HepG2 (cell line): ENCODE measurements around the gene MRPL38. TPM values are rescaled to one million over a fixed set of nuclear protein-coding genes. Genes with fewer than 3 reads are reported as not detected.

Experiments
- ATAC-seq: fragments of 200-7000 bp; cut with Tn5 transposase; 3 replicates; pipeline ENCODE4 v1.9.1; 2020; ENCODE audit warnings: mild to moderate bottlenecking, moderate library complexity
- BruUV-seq: library from RNA; stranded (reverse); fragments of 400-500 nt; replicated peaks from 2 replicates; lab custom pipeline; 2021; lab: Mats Ljungman, UMichigan
- CTCF ChIA-PET: fragments of 300-600 bp; formaldehyde crosslinking; extraction: SDS; loops from one replicate; lab custom pipeline; 2021; ENCODE audit warnings: low total read pairs, inconsistent platforms, low intra/inter-chr PET ratio; lab: Yijun Ruan, JAX
- POLR2A ChIA-PET: fragments of 350-600 bp; sonication (Branson Sonifier 250); formaldehyde crosslinking; loops from one replicate; lab custom pipeline; 2020; ENCODE audit warnings: antibody characterized with exemption, inconsistent platforms; lab: Yijun Ruan, JAX
- DNase-seq: peaks from one replicate; pipeline ENCODE4 v3.0.0-alpha.2; 2015; ENCODE audit warnings: low spot score
- FAIRE-seq: peaks from 3 replicates; lab custom pipeline; 2011; peaks lifted over from hg19 to GRCh38; lab: Jason Lieb, UNC
- H2AFZ ChIP-seq: one replicate; pipeline ENCODE4 v1.6.1; 2011; ENCODE audit warnings: low read length, inconsistent platforms
- H3K27ac ChIP-seq: fragments of 300-600 bp; 3 replicates; pipeline ENCODE4 v1.8.0; 2011; ENCODE audit warnings: mixed run types, mild to moderate bottlenecking, mixed read lengths, low read length, inconsistent platforms; ENCODE audit not compliant: insufficient read depth; ENCODE audit errors: extremely low read length
- H3K27me3 ChIP-seq, 2 experiments: fragments of 200-600 bp in 1 of 2; 2 replicates in 1 of 2; 3 replicates in 1 of 2; pipeline versions ENCODE4 v1.6.0 to v1.8.0; 2011; ENCODE audit warnings: low read length in 2 of 2, mild to moderate bottlenecking in 2 of 2, moderate library complexity in 2 of 2, inconsistent platforms in 1 of 2; ENCODE audit not compliant: insufficient read depth in 2 of 2, control insufficient read depth in 1 of 2
- H3K36me3 ChIP-seq, 2 experiments: fragments of 200-600 bp in 1 of 2; replicated peaks in 1 of 2; 2 replicates in 1 of 2; 3 replicates in 1 of 2; pipeline versions ENCODE4 v1.5.1 to v1.8.0; 2011; ENCODE audit warnings: low read length in 2 of 2, inconsistent platforms in 1 of 2; ENCODE audit not compliant: insufficient read depth in 2 of 2, control insufficient read depth in 1 of 2
- H3K4me1 ChIP-seq: 2 replicates; pipeline ENCODE4 v1.5.1; 2012; ENCODE audit warnings: low read length, inconsistent platforms; ENCODE audit not compliant: insufficient read depth
- H3K4me2 ChIP-seq: 2 replicates; pipeline ENCODE4 v1.6.0; 2011; ENCODE audit warnings: low read depth, low read length, inconsistent platforms
- H3K4me3 ChIP-seq, 3 experiments: fragments of 200-600 bp in 1 of 3; sonication (generic), shearing (Covaris generic) in 1 of 3; replicated peaks in 1 of 3; 2 replicates each; pipeline ENCODE4 v1.5.1; 2011 to 2016; ENCODE audit warnings: low read length in 3 of 3, inconsistent platforms in 2 of 3, low read depth in 2 of 3, mild to moderate bottlenecking in 2 of 3, control low read depth in 1 of 3, mixed read lengths in 1 of 3; ENCODE audit not compliant: insufficient read depth in 1 of 3
- H3K79me2 ChIP-seq: one replicate; pipeline ENCODE4 v1.6.1; 2011; ENCODE audit warnings: low read length, inconsistent platforms; ENCODE audit not compliant: insufficient read depth
- H3K9ac ChIP-seq: 2 replicates; pipeline ENCODE4 v1.6.0; 2011; ENCODE audit warnings: mild to moderate bottlenecking, low read depth, low read length, inconsistent platforms; ENCODE audit not compliant: insufficient read depth
- H3K9me3 ChIP-seq: 2 replicates; pipeline ENCODE4 v1.5.1; 2012; ENCODE audit warnings: mild to moderate bottlenecking, low read length
- H4K20me1 ChIP-seq: 2 replicates; pipeline ENCODE4 v1.6.0; 2011; ENCODE audit warnings: inconsistent platforms, mild to moderate bottlenecking, low read length, moderate library complexity; ENCODE audit not compliant: insufficient read depth
- EHMT2 ChIP-seq: fragments of 200-600 bp; sonication (generic); IDR thresholded peaks from 2 replicates; pipeline ENCODE4 v1.7.0; 2017; ENCODE audit warnings: antibody characterized with exemption, low read depth, low read length, borderline replicate concordance
- FOXM1 ChIP-seq: sonication (generic); formaldehyde crosslinking; IDR thresholded peaks from 2 replicates; pipeline ENCODE4 v1.5.0; 2020; ENCODE audit warnings: missing genetic modification reagents
- HIVEP1 ChIP-seq: sonication (generic); formaldehyde crosslinking; IDR thresholded peaks from 2 replicates; pipeline ENCODE4 v1.4.0; 2020; ENCODE audit warnings: mild to moderate bottlenecking, missing genetic modification reagents
- NCOA1 ChIP-seq: sonication (generic); formaldehyde crosslinking; IDR thresholded peaks from 2 replicates; pipeline ENCODE4 v1.9.0; 2021; ENCODE audit warnings: missing genetic modification reagents
- PPARG ChIP-seq: conservative IDR thresholded peaks from 2 replicates; pipeline ENCODE4 v1.6.1; 2016; ENCODE audit warnings: missing biosample characterization, missing genetic modification reagents
- SKI ChIP-seq: fragments of 450-650 bp; IDR thresholded peaks from one replicate; pipeline ENCODE4 v1.6.1; 2018; ENCODE audit warnings: mild to moderate bottlenecking; ENCODE audit not compliant: partially characterized antibody
- ZNF263 ChIP-seq: sonication (generic); formaldehyde crosslinking; IDR thresholded peaks from 2 replicates; pipeline ENCODE4 v1.4.0; 2020; ENCODE audit warnings: missing genetic modification reagents
- ZNF383 ChIP-seq: sonication (generic); formaldehyde crosslinking; IDR thresholded peaks from 2 replicates; pipeline ENCODE4 v1.4.0; 2020; ENCODE audit warnings: missing genetic modification reagents, mild to moderate bottlenecking, borderline replicate concordance
- WGBS: methylation state at CpG from one replicate; pipeline ENCODE4 v1.1.6; 2017; ENCODE audit warnings: low lambda C conversion rate; 5-methylcytosine and 5-hydroxymethylcytosine counted together
- in situ Hi-C: cut with HindIII; loops from 2 replicates; pipeline ENCODE4 v1.10.0; 2017; ENCODE audit warnings: low pct_unique_long_range_greater_than_20kb; ENCODE audit not compliant: extremely low pct_ligation_motif_present
- intact Hi-C: fragments of 100-400 bp; cut with micrococcal nuclease; formaldehyde crosslinking; loops from one replicate; pipeline ENCODE4 v1.10.0; 2022; ENCODE audit not compliant: unreplicated experiment
- polyA plus RNA-seq, 8 experiments: library from polyadenylated mRNA; depleted of rRNA in 3 of 8; stranded (reverse) in 7 of 8; unstranded in 1 of 8; fragments of >200 nt; fragmentation: Illumina TruSeq in 4 of 8; extraction: Trizol in 4 of 8; gene quantifications; 2 replicates each; pipeline versions ENCODE4 v1.2.1 to v1.2.3, GENCODE V29; 2011 to 2016; ENCODE audit warnings: low read depth in 4 of 8, missing spikeins in 1 of 8, mixed read lengths in 1 of 8; ENCODE audit not compliant: insufficient read depth in 1 of 8
- total RNA-seq, 5 experiments: library from RNA; depleted of rRNA; stranded (reverse); fragments of >200 nt; fragmentation: Illumina TruSeq; extraction: Trizol; gene quantifications; 2 replicates each; pipeline ENCODE4 v1.2.3, GENCODE V29; 2016; ENCODE audit warnings: low read depth in 1 of 5
- TF ChIP-seq, protein P1 (sequence below): sonication (generic); formaldehyde crosslinking; IDR thresholded peaks from 2 replicates; pipeline ENCODE4 v1.5.1; 2020; ENCODE audit warnings: mild to moderate bottlenecking, moderate library complexity, missing genetic modification reagents
- TF ChIP-seq, protein P2 (sequence below): sonication (generic); formaldehyde crosslinking; IDR thresholded peaks from 2 replicates; pipeline ENCODE4 v1.4.0; 2020; ENCODE audit warnings: missing genetic modification reagents
- TF ChIP-seq, protein P3 (sequence below): sonication (generic); formaldehyde crosslinking; IDR thresholded peaks from 2 replicates; pipeline ENCODE4 v1.5.0; 2020; ENCODE audit warnings: mild to moderate bottlenecking, missing genetic modification reagents
- TF ChIP-seq, protein P4 (sequence below): sonication (generic); formaldehyde crosslinking; IDR thresholded peaks from 2 replicates; pipeline ENCODE4 v1.4.0; 2020; ENCODE audit warnings: missing genetic modification reagents, borderline replicate concordance
- TF ChIP-seq, protein P5 (sequence below): sonication (generic); formaldehyde crosslinking; IDR thresholded peaks from 2 replicates; pipeline ENCODE4 v1.8.0; 2022; ENCODE audit warnings: missing genetic modification reagents, low read depth, mild to moderate bottlenecking, borderline replicate concordance

MRPL38 gene
- total and polyA plus RNA-seq, 2 of the 13 experiments (the other 11 are each of a cell fraction or from before 2014, with no cell fraction given): 83.7 to 125 TPM

DNA sequence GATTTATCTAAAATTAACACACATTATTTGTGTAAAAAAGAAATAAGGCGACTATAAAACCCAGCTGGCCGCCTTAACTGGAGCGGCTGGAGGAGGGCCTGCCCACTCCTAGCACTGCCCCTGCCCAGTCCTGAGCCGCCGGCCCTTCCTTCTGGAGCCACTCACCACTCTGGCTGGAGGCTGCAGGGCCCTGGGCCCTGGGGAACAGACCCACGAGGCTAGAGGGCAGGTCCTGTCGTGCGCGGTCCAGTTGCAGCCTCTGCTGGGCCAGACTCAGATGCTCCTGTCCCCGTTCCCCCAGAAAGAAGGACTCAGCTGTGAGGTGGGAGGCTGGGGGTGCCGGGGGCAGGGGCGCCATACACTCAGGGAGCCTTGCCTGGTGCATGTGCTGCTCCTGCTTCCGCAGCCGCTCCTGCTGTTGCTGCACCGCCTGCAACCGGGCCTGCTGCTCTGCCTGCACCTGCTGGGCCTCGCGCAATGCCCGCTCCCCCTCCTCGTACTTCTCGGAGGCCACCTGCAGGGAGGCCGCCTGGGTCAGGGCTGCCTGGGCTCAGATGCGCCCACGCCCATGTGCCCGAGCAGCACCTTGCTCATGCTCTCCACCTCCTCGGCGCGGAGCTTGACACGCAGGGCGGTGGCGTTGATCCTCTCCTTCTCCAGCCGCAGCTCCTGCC is 9.0 kb upstream of the MRPL38 start (continued):
- TF ChIP-seq, protein P1, sequence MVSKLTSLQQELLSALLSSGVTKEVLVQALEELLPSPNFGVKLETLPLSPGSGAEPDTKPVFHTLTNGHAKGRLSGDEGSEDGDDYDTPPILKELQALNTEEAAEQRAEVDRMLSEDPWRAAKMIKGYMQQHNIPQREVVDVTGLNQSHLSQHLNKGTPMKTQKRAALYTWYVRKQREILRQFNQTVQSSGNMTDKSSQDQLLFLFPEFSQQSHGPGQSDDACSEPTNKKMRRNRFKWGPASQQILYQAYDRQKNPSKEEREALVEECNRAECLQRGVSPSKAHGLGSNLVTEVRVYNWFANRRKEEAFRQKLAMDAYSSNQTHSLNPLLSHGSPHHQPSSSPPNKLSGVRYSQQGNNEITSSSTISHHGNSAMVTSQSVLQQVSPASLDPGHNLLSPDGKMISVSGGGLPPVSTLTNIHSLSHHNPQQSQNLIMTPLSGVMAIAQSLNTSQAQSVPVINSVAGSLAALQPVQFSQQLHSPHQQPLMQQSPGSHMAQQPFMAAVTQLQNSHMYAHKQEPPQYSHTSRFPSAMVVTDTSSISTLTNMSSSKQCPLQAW (CRISPR knock-in tag): no peak
- no peak for TF ChIP-seq EHMT2
- TF ChIP-seq, protein P2, sequence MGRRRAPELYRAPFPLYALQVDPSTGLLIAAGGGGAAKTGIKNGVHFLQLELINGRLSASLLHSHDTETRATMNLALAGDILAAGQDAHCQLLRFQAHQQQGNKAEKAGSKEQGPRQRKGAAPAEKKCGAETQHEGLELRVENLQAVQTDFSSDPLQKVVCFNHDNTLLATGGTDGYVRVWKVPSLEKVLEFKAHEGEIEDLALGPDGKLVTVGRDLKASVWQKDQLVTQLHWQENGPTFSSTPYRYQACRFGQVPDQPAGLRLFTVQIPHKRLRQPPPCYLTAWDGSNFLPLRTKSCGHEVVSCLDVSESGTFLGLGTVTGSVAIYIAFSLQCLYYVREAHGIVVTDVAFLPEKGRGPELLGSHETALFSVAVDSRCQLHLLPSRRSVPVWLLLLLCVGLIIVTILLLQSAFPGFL: no peak
- no peak for TF ChIP-seq HIVEP1
- TF ChIP-seq ZNF263 (CRISPR knock-in tag): no peak

DNA sequence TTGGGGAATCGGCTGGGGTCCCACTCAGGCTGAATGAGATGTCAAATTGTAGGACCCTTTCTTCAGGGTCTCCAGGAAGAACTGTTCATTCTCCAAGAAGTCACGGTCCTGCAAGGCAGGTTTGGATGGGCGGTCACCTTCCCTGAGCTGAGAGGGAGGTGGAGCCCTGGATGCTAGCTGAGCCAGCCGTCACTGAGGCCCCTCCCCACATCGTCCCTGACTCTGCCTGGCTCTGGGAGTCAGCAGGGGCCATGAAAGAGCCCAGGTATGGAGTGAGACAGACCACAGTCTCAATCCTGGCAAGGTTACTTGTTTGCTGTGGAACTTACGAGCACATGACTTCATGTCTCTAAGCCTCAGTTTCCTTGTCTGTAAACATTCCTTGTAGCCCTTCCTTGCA is 6.0 kb upstream of the MRPL38 start:
- FAIRE-seq (no peak), DNase-seq (no peak), ATAC-seq (no peak)
- BruUV-seq: no TSS peak
- intact Hi-C loops (no loop called here), in situ Hi-C loops (no loop called here)
- no peaks in the 10 kb centered on the region for H3K9me3 ChIP-seq
- no peak overlapping the region for H2AFZ ChIP-seq
- H4K20me1 ChIP-seq: no peaks in the 10 kb centered on the region
- no peaks in the 10 kb centered on the region for H3K36me3 ChIP-seq
- H3K4me3 ChIP-seq: no peak overlapping the region
- no peak overlapping the region for H3K9ac ChIP-seq
- 51% methylated on average over 6 of the region's 6 CpGs for WGBS
- no peaks in the 10 kb centered on the region for H3K27me3 ChIP-seq
- no peak overlapping the region for H3K27ac ChIP-seq
- POLR2A ChIA-PET: interaction anchor here (0.9 to 3.6 kb wide), 5 partner anchors 13 to 131 kb away, joined by 3 to 16 read pairs (median 6); partner anchors contain the start of gene TRIM47
- peak overlapping the region; percentile 21; the same call in 1 of the 2 replicates for H3K4me2 ChIP-seq
- H3K79me2 ChIP-seq: no peaks in the 10 kb centered on the region
- peaks cover 30% of the 10 kb centered on the region for H3K4me1 ChIP-seq
- CTCF ChIA-PET: no interaction called here
- TF ChIP-seq NCOA1 (CRISPR knock-in tag) (no peak), SKI (no peak), ZNF383 (no peak), PPARG (CRISPR knock-in tag) (no peak), FOXM1 (CRISPR knock-in tag) (no peak)
- TF ChIP-seq, protein P3, sequence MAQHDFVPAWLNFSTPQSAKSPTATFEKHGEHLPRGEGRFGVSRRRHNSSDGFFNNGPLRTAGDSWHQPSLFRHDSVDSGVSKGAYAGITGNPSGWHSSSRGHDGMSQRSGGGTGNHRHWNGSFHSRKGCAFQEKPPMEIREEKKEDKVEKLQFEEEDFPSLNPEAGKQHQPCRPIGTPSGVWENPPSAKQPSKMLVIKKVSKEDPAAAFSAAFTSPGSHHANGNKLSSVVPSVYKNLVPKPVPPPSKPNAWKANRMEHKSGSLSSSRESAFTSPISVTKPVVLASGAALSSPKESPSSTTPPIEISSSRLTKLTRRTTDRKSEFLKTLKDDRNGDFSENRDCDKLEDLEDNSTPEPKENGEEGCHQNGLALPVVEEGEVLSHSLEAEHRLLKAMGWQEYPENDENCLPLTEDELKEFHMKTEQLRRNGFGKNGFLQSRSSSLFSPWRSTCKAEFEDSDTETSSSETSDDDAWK: no peak
- TF ChIP-seq, protein P4, sequence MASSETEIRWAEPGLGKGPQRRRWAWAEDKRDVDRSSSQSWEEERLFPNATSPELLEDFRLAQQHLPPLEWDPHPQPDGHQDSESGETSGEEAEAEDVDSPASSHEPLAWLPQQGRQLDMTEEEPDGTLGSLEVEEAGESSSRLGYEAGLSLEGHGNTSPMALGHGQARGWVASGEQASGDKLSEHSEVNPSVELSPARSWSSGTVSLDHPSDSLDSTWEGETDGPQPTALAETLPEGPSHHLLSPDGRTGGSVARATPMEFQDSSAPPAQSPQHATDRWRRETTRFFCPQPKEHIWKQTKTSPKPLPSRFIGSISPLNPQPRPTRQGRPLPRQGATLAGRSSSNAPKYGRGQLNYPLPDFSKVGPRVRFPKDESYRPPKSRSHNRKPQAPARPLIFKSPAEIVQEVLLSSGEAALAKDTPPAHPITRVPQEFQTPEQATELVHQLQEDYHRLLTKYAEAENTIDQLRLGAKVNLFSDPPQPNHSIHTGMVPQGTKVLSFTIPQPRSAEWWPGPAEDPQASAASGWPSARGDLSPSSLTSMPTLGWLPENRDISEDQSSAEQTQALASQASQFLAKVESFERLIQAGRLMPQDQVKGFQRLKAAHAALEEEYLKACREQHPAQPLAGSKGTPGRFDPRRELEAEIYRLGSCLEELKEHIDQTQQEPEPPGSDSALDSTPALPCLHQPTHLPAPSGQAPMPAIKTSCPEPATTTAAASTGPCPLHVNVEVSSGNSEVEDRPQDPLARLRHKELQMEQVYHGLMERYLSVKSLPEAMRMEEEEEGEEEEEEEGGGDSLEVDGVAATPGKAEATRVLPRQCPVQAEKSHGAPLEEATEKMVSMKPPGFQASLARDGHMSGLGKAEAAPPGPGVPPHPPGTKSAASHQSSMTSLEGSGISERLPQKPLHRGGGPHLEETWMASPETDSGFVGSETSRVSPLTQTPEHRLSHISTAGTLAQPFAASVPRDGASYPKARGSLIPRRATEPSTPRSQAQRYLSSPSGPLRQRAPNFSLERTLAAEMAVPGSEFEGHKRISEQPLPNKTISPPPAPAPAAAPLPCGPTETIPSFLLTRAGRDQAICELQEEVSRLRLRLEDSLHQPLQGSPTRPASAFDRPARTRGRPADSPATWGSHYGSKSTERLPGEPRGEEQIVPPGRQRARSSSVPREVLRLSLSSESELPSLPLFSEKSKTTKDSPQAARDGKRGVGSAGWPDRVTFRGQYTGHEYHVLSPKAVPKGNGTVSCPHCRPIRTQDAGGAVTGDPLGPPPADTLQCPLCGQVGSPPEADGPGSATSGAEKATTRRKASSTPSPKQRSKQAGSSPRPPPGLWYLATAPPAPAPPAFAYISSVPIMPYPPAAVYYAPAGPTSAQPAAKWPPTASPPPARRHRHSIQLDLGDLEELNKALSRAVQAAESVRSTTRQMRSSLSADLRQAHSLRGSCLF: no peak
- TF ChIP-seq, protein P5, sequence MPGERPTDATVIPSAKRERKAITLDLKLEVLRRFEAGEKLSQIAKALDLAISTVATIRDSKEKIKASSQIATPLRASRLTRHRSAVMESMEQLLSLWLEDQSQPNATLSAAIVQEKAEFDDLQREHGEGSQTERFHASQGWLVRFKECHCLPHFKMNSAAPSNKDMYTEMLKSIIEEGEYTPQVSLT (CRISPR knock-in tag): no peak
